Effector CD4-positive, alpha-beta T cell (primary cell): ENCODE data around the gene NATD1.
"Not testable (repeated sequence)": the region's sequence is repeated elsewhere in the genome, so short reads cannot be mapped to it uniquely, and the experiment has no call there.

Experiments used
- DNase-seq: peaks from one replicate; pipeline ENCODE4 v3.0.0-alpha.2; 2020

The NATD1 gene

DNA sequence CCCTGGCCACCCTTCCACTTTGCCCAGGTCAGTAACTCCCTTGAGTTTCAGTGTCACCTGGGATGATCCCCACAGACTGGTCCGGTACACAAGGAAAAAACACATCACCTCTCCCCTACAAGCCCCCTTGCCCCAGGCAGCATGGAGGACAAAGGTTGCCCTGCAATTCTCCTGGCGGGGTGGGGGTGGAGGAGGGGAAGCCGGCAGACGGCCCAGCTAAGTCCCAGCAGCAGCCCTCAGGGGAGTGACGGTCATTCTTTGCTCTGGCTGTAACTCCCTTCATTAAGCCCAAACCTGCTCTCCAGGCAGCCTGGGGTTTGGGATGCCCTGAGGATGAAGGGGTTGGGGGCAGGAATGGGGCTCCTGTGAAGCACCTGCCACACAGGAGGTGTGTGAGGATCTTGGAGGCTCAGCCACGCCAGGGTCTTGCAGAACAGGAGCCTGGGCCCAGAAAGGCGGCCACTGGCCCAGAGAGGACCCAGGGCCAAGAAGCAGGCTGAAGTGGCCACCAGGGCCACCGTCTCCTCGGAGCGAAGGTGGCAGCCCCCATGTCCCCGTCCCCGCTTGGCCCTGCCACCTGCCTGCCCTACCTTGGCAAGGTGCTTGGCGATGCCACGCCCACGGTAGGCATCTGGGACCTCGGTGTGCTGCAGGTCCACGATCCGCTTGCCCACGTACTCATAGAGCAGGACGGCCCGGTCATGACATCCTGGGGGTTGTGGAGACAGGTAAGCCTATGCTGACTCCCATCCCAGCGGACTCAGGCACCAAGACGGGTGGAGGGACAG, 9.5 kb downstream of the NATD1 start:
- DNase-seq, result no peak

DNA sequence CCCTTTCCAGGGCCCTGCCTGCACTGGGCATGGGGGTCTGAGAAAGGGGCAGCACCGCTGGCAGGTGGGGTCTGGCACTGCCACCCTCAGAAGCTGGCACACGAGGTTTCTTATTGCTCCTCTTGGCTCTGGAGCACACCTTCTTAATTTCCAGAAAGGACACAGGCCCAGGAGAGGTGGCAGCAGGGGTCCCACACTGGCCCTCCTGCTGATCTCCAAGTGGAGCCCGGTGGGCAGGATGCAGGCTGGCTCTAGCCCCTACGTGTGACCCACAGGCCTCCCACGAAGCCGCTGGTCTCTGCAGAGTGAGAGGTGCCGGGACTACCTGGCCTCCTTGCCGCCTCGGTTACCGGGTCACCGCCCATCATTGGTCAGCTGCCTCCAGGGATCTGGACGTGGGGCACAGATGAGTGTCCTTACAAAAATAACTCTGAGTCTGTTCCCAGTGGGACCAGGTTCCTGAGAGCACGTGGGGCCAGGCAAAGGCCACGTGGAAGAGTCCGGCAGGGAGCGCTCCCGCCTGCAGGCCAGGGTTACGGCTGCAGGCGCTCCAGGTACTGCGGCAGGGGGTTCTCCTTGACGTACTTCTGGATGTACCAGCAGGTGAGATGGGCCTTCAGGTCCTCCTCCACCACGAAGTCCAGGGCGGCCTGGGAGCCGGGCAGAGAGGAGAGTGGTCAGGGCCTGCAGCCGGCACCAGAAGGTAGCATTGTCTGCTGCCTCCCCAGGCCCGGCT, 10.3 kb downstream of the NATD1 start:
- no peak for DNase-seq

DNA sequence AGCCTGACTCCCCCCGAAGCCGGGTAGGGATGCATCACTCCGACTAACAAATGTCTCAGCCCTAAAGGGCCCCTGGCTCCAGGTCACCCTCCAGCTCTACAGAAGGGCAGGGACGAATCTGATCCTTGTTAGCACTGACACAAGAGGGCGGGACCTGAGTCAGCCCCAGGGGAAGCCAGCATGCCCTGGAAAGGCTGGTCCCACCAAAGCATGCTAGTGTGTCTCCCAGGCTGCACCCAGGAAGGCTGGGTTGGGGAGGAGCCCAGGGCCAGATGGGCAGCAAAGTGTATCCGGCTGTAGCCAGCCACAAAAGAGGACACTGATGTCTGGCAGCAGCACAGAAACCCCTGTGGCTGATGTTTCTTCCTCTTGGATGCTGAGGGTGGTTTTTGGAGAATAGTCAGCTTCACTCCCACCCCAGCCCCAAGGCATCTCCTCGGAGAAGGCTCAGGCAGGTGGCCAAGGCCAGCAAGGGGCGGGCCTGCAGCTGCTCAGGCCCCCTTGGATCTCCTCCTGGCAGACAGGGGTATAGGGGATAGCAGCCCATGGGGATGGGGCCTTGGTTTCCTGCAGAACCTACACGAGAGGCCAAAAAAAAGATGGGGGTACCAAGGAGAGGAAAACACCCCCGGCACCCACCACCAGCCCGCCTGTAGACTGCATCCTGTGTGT, 11.0 kb downstream of the NATD1 start:
- DNase-seq, result no peak

DNA sequence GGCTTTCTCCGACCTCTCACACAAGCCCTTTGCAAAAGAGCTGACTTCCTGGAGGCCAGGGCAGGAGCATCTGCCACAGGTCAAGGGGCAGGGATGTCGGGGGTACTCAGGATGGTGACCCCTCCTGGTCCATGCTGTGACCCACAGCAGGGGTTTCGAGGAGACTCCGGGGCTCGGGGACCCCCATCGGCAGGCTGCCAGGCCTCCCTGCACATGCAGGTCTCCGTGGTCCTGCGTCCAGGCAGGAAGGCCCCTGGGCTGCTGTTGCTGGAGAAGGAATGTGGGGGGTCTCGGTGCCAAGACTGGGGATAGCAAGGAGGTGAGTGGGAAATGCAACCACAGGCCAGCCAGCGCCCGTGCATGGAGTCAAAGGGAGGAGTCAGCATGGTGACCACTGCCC, 11.6 kb downstream of the NATD1 start:
- DNase-seq, result no peak

DNA sequence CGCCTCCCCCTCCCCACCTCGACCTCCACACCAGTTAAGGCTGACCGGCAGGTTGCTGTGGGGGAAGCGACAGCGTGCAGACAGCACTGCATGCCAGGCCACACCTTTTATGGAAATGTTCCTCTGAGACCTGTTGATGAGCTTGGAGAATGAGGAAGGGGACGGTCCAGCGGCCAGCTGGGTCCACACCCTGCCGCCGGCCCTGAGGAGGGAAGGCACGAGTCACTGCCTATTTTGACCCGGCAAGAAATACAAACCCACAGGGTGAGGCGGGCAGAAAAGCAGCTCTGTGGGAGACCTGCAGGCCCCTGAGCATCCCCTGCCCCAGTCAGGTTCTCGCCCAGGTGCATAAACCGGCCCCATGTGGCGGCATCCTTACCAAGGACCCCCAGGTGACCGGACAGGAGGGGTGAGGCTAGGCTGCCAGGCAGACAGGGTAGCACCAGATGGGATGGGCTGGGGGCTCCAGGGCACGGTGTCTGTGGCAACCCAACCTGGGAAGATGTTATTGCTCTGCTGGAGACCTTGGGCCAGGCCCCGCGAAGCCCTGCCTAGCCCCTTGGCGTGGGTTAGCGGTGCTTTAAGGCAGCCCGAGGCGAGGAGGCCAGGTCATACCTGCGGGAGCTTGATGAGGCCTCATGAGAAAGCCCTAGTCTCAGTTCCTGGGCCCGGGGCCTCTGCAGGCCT, 12.7 kb downstream of the NATD1 start:
- no peak for DNase-seq

DNA sequence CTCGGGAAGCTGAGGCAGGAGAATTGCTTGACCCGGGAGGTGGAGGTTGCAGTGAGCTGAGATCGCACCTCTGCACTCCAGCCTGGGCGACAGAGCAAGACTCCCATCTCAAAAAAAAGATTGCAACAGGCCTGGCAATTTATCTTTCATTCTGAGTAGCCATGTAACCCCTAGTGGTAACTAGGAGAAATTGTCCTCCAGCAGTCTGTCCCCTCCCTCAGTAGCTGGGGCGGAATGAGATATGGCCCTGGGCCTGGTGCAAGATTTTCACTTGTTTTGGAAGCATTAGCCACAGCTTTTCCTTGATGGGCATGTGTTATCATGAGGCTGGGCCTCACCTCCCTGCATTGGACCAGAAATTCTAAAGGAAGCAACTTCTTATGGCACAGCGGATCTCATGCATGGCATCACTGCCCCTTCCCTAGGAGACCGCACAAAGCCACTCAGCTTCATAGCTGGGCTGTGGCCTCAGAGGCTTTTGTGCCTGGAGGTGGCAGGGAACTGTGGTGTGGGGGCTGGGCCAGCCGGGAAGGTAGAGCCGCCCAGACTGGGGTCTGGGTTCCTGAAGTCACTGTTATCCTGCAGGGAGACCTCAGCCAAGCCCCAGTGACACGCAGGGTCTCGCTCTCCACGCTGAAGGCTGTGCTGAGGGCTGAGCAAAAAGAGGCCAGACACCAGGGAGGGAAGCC, 13.4 kb downstream of the NATD1 start:
- no peak for DNase-seq

DNA sequence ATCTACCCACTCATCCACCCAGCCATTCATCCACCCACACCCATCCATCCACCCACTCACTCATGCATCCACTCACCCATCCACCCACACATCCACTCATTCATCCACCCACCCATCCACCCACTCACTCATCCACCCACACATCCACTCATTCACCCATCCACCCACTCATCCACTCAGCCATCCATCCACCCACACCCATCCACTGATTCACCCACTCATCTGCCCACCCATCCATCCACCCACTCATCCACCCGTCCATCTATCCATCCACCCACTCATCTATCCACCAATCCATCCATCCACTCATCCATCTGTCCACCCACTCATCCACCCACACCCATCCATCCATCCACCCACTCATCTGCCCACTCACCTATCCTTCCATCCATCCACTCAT, 17.3 kb downstream of the NATD1 start:
- no peak for DNase-seq

DNA sequence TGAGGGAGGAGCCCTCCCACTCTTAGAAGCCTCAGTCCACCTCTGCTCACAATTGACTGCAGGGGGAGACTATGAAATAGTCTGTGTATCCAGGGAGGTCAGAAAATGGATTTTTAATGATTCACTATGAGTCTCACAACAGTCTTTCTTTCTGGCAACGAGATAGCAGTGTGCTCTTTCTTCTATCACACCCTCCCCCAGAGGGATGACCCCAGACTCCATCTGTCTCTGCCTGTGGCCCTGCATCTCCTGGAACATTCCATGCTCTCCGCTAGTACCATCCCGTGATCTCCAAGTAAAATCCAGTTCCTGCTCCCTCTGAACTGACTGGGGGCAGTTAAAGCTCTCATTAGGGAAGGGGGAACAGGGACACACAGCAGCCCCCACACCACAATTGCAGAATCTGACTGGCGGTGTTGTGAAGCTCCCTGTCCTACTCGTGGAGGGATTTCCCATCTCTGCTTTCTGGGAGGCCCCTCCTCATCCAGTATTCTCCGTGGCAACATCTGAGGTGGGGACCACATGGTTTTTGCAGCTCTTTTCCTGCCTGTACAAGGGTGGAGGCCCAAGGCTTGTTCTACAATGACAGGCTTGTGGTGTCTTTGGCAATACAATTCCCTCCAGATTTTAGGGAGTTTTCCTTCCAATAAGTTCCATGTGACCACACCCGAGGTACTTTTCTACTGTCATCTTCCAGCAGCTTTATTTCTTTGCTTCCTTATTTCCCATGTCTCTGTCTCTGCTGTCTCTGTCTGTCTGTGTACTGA, 19.4 kb downstream of the NATD1 start:
- DNase-seq, result no peak

DNA sequence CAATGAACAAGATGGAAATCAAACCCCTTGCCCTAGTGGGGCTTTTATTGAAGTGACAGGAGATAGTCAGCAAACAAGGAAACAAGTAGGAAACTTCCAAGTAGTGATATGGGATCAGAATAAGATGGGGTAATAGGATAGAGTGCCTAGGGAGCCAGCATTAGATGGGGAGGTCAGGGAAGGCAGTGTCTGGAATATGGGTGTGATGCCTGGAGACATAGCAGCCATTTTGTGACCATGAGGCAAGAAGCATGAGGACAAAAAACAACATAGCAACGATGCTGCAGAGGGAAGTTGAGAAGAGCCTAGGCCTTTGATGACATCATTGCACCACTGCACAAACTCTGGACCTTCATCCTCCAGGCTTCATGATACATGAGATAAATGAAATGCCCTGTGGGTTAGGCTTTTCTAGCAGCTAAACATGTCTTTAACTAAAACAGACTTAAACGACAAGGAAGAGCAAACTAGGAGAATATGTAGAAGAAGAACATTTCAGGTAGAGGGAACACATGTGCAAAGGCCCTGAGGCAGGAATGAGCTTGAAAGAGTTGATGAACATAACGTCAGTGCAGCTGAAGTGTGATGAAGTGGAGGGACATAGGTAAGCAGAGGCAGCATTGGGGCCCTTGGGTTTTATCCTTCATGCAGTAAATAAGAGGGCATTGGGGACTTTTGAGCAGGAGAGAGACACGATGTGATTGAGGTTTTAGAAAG, 21.0 kb downstream of the NATD1 start:
- no peak for DNase-seq

DNA sequence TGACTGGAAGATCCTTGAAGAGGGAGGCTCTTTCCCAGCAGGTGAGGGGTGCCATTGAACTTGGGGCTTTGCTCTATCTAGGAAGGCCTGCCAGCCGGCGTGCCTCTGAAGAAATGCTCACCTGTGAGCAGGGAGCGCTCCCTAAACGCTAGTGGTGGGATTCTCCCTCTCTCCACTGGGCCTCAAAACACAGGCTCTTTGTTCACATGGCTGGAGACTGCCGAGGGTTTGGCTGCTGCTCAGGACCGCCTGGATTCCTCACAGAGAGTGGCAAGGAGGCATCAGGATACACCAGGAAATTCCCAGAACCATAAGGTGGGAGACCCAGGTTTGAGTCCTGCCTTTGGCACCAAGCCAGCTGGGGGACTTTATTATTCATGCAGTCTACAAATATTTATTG, 21.7 kb downstream of the NATD1 start:
- DNase-seq, result no peak

DNA sequence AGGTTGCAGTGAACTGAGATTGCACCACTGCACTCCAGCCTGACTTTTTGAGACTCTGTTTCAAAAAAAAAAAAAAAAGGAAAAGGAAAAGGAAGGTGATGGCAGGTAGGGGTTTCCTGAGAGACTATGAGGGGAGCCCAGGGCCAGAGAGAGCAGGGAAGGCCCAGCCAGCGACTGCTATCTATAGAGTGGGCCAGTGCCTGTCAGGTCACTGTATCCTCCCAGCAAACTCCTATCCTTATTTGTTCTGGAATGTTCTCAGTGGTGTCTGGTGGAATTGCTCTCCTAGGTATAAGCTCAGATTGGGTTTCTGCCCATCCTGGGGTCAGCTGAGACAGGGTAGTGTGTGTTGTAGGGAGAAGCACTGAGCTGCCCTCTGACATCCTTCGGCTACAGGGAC, 24.4 kb downstream of the NATD1 start:
- no peak for DNase-seq

DNA sequence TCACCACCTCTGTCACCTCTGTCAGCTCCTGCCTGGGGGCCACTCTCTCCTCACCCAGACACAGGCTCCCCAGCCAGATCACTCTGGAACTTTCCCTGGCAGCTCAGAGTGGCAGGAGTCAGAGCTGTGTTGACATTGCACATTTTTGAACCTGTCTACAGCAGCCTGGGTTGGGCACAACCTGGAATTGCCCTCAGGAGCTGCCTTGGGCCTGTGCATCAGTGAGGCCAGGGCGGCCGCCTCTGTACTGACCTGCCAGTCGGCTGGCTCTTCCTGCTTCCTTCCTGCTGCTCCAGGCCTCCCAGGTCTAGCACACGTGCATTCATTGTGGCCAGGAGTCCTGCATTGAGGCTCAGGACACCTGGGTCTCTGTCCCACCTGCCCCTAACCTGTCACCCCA, 25.1 kb downstream of the NATD1 start:
- no peak for DNase-seq

DNA sequence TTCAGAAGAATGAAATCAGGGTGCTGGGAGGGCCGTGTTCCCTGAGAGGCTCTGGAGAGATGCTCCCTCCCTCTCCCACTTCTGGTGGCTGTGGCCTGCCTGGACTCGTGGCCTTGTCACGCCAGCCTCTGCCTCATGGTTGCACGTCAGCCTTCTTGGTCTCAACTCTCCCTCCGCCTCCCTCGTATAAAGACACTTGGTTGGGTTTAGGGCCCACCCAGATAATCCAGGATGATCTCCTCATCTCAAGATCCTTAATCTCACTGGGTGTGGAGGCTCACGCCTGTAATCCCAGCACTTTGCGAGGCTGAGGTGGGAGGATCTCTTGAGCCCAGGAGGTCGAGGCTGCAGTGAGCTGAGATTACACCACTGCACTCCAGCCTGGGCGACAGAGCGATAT, 25.9 kb downstream of the NATD1 start:
- DNase-seq, result not testable (repeated sequence)

DNA sequence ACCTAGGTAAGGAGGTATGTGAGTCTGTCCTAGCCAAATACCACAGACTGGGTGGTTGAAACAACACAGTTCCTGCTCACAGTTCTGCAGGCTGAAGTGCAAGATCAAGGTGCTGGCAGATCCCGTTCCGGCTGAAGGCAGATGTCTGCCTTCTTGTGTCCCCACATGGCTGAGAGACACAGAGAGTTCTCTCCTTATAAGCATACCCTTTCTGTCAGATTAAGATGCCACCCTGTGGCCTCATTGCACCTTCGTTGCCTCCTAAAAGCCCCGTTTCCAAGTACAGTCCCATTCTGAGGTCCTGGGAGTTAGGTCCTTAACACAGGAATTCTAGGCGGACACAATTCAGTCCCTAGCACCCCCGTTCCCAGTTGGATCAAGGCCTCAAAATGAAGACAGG, 30.1 kb downstream of the NATD1 start:
- no peak for DNase-seq

DNA sequence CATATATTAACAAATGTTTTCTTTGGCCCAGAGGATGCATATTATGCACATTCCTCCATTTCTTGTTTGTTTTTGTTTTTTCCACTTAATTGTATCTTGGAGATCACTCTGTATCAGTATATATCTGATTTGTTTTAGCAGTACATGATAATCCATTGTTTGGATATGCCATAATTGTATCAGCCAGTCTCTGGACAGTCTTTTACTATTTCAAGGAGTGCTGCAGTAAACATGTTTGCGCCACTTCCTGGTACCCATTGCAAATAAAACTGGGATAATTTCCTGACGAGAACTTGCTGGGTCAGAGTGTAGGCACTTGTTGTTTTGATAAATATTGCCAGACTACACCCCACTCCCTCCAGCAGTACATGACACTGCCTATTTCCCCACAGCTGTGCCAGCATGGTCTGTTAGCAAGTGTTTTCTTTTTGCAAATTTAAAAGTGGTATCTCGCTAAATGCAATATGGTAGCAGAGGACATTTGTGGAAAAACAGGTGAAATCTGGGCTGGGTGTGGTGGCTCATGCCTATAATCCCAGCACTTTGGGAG, 34.3 kb downstream of the NATD1 start:
- no peak for DNase-seq

DNA sequence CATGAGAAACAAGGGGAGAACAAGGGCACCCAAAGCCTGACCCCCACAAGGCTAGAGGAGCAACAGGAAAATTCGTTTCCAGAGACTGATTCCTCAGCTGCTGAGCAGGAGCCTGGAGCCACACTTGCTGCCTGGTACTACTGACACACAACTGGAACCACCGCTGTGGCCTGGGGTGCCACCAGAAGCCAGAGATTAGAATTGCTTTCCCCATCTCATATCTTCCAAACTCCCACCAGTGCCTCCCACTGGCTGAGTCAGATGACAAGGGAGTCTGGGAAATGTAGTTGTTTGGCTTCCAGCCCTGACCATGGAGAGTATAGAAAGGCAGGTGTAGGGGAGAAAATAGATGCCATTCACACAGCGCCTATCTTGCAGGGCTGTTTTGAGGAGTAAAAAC, 35.1 kb downstream of the NATD1 start:
- DNase-seq, result no peak

DNA sequence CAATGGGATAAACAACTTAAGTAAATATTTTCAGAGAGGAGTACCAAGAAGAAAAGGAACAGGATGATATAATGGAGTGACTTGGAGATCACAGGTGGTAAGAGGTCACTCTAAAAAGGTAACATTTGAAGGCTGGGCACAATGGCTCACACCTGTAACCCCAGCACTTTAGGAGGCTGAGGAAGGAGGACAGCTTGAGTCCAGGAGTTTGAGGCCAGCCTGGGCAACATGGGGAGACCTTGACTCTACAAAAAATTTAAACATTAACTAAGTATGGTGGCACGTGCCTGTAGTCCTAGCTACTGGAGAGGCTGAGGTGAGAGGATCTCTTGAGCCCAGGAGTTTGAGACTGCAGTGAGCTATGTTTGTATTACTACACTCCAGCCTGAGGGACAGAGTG, 35.9 kb downstream of the NATD1 start:
- DNase-seq, result no peak

DNA sequence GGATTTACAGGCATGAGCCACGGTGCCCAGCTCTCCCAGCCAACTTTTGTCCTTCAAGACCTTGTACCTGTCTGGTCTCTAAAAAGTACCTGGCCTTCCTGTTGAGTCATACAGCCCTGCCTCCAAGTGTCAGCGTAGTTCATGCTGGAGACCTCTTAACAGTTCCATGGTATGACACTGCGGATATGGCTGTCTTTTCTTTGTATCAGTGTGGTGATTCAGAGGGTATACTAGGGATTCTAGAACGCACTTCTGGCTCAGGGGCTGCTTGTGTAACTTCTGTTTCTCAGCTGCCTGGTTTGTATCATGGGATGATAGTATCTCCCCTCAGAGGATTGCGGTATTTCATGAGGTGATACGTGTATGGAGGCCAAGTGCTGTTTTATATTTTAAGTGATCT, 37.3 kb downstream of the NATD1 start:
- no peak for DNase-seq

DNA sequence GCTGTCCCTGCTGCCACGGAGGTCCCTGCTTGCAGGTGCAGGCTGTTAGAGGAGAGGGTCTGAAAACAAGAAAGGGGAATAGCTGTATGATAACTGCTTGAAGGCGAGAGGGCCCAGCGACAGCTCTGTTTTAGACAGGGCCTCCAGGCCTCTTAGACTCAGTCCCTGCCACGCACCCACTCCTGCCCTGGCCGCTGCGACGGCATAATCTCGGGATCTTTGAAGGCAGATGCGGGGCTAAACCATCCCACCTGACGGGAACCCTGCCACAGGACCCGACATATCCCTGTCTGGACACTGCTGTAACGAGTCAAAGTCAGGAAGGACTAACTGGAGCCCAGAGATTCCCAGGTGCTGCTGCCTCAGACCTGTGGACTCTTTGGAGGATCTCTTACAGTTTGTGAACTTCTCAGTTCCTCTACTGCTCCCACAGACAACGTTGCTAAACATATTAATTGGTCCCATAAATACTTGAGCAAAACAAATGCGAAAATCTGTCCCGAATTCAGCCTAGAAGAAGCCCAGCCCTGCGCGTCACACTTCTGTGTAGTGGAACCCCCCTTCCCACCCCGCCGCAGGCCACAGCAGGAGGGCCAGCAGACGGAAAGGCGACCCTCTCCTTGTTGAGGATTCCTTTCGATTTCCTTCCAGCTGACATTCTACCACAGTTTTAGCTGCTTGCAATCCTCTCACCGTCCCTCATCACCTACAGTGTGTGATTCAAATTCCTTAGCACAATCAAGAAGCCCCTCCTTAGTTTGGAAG, 38.3 kb downstream of the NATD1 start:
- no peak for DNase-seq
